Measurements from ENCODE around the gene C1orf159.

C1orf159 gene

DNA sequence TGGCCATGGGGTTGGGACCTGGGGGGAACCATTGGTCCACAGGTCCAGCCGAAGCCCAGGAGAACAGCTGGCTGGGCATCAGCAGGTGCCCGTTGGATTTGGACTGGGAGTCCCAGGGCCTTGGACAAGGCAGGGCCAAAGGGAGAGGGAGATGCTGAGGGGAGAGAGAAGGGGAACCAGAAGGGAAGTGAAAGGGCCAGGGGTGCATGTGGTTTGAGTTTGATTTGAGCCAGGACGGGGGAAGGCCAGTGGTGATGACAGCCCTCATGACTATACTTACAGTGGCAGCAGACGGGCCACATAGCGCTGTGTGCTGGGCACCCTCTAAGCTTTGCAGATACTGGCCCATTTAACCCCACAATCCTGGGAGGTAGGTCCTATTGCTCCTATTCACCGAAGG, 77.2 kb downstream of the C1orf159 start:
- DNase-seq (ENCODE audit: low spot score): no peak

- no peak for DNase-seq (ENCODE audit: low spot score)
Measured at GRCh38 chr1:1037366-1038327, 78.2 kb downstream of the C1orf159 start.

DNA sequence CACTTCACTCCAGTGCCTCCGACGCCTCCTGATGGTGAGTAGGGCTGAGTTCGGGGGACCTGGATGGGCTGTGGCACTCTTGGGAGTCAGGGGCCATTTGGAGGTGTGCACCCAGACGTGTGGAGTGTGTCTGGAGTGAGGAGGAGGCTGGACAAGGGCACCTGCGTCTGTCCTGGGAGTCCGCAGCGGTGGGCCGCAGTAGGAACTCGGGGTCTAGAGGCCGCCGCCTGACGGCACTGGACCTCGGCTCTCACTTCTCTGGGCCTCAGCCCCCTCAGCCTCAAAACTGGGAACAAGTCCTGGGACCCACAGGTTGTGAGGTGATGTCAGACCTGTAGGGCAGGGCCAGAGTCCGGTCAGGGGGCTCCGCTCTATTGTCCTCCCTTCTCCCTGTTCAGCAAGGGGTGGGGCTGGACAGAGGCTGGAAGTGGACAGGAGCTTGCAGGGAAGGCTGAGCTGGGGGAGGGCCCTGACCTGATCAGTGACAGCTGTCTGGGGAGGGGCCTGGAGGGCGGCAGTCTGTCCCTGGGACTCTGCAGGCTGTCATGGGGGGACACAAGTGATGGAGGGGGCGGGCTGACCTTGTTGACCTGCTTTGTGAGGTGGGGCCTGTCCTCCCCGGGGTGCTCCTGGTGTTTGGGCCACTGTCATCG, 80.5 kb downstream of the C1orf159 start:
- no peak for DNase-seq (ENCODE audit: low spot score)

- DNase-seq (ENCODE audit: low spot score): no peak
Measured at GRCh38 chr1:1034439-1034781, 81.5 kb downstream of the C1orf159 start.

GRCh38 chr1:1033731-1034438, 82.0 kb downstream of the C1orf159 start:
- DNase-seq (ENCODE audit: low spot score): no peak

DNA sequence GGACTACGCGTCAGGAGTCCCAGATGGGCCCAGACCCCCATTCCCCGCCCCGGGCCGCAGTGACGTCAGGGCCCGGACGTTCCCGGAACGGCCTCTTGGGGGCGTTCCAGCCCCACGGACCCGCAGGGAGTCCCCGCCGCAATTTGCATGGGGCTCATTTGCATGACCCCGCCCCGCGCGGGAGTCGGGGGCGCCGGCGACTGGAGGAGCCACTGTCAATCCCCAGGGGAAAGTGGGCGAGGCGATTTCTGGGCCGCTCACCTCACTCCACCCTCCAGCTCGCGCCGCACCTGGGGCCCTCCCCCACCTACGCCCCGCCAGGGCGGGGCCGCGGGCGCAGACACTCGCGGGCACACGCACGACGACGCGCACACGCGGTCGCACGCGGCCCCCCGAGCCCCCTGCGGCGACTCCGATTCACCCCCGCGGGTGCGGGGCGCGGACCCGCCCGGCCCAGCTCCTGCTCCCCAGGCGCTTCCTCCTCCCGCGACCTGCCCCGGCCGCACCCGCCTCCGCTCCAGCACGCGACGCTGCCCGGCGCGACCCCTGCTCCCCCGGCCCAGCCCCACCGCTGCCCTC, 82.8 kb downstream of the C1orf159 start:
- peak; percentile 84 for DNase-seq (ENCODE audit: low spot score)

GRCh38 chr1:1032424-1032823, 83.5 kb downstream of the C1orf159 start:
- no peak for DNase-seq (ENCODE audit: low spot score)
